Liver (tissue), 9 donors: ENCODE results near the gene TRNT1. TPM values are rescaled to one million over a fixed set of nuclear protein-coding genes. Genes with fewer than 3 reads are reported as not detected.

Experiments used
- DNase-seq: peaks from one replicate; pipeline ENCODE4 v3.0.0-alpha.2; 2017; ENCODE audit warnings: low spot score
- H3K27ac ChIP-seq, 2 donors: one replicate each; pipeline ENCODE4 v1.7.0; 2013; ENCODE audit warnings: inconsistent platforms in 2 of 2, low read length in 2 of 2, control low read depth in 1 of 2, low read depth in 1 of 2, mild to moderate bottlenecking in 1 of 2
- H3K27me3 ChIP-seq, 4 donors: one replicate each; pipeline versions ENCODE4 v1.6.1 to v1.7.0; 2013; ENCODE audit warnings: low read length in 3 of 4, inconsistent platforms in 1 of 4, mild to moderate bottlenecking in 1 of 4, moderate library complexity in 1 of 4; ENCODE audit not compliant: control insufficient read depth in 4 of 4, insufficient read depth in 4 of 4
- H3K36me3 ChIP-seq, 4 donors: one replicate each; pipeline versions ENCODE4 v1.6.1 to v1.7.0; 2013; ENCODE audit warnings: low read length in 3 of 4, mild to moderate bottlenecking in 3 of 4, low read depth in 1 of 4, moderate library complexity in 1 of 4; ENCODE audit not compliant: control insufficient read depth in 4 of 4, insufficient read depth in 3 of 4
- H3K4me1 ChIP-seq, 4 donors: one replicate each; pipeline versions ENCODE4 v1.6.1 to v1.7.0; 2013; ENCODE audit warnings: low read length in 3 of 4, mild to moderate bottlenecking in 3 of 4, moderate library complexity in 1 of 4; ENCODE audit not compliant: control insufficient read depth in 4 of 4, insufficient read depth in 4 of 4
- H3K4me3 ChIP-seq, 3 donors: one replicate each; pipeline versions ENCODE4 v1.6.1 to v1.7.0; 2013; ENCODE audit warnings: low read length in 3 of 3, control low read depth in 1 of 3, low read depth in 1 of 3, mild to moderate bottlenecking in 1 of 3
- H3K9ac ChIP-seq, 2 donors: one replicate each; pipeline ENCODE4 v1.7.0; 2013; ENCODE audit warnings: low read length in 2 of 2, mild to moderate bottlenecking in 2 of 2, moderate library complexity in 2 of 2, control low read depth in 1 of 2, low read depth in 1 of 2
- H3K9me3 ChIP-seq, 4 donors: one replicate each; pipeline versions ENCODE4 v1.6.1 to v1.7.0; 2013; ENCODE audit warnings: low read length in 3 of 4; ENCODE audit not compliant: control insufficient read depth in 4 of 4
- EGR1 ChIP-seq, 2 donors: IDR thresholded peaks; 2 replicates each; pipeline ENCODE4 v1.6.1; 2016 to 2018; ENCODE audit warnings: antibody characterized with exemption in 2 of 2, low read depth in 2 of 2
- FOXA1 ChIP-seq: IDR thresholded peaks from 2 replicates; pipeline ENCODE4 v1.6.1; 2016; ENCODE audit warnings: antibody characterized with exemption
- FOXA2 ChIP-seq: IDR thresholded peaks from 2 replicates; pipeline ENCODE4 v1.6.1; 2016; ENCODE audit warnings: antibody characterized with exemption
- GABPA ChIP-seq, 2 donors: IDR thresholded peaks in 1 of 2; conservative IDR thresholded peaks in 1 of 2; 2 replicates each; pipeline ENCODE4 v1.6.1; 2016; ENCODE audit warnings: antibody characterized with exemption in 2 of 2, mild to moderate bottlenecking in 1 of 2, moderate library complexity in 1 of 2
- HNF4A ChIP-seq, 2 donors: conservative IDR thresholded peaks; 2 replicates each; pipeline ENCODE4 v1.6.1; 2016; ENCODE audit warnings: antibody characterized with exemption in 2 of 2, mild to moderate bottlenecking in 2 of 2
- HNF4G ChIP-seq: IDR thresholded peaks from 2 replicates; pipeline ENCODE4 v1.6.1; 2016; ENCODE audit warnings: antibody characterized with exemption
- JUND ChIP-seq, 2 donors: IDR thresholded peaks; 2 replicates each; pipeline ENCODE4 v1.6.1; 2016; ENCODE audit warnings: antibody characterized with exemption in 2 of 2
- MAX ChIP-seq: IDR thresholded peaks from 2 replicates; pipeline ENCODE4 v1.6.1; 2016; ENCODE audit warnings: antibody characterized with exemption
- NR2F2 ChIP-seq: IDR thresholded peaks from 2 replicates; pipeline ENCODE4 v1.6.1; 2016; ENCODE audit warnings: antibody characterized with exemption
- RAD21 ChIP-seq, 2 donors: IDR thresholded peaks; 2 replicates each; pipeline ENCODE4 v1.6.1; 2016; ENCODE audit warnings: antibody characterized with exemption in 2 of 2, mild to moderate bottlenecking in 2 of 2
- RXRA ChIP-seq, 2 donors: IDR thresholded peaks; 2 replicates each; pipeline ENCODE4 v1.6.1; 2017 to 2018; ENCODE audit warnings: antibody characterized with exemption in 2 of 2, mild to moderate bottlenecking in 1 of 2
- SP1 ChIP-seq: IDR thresholded peaks from 2 replicates; pipeline ENCODE4 v1.6.1; 2018; ENCODE audit warnings: antibody characterized with exemption, mild to moderate bottlenecking
- TAF1 ChIP-seq: conservative IDR thresholded peaks from 2 replicates; pipeline ENCODE4 v1.6.1; 2016; ENCODE audit warnings: antibody characterized with exemption, mild to moderate bottlenecking
- YY1 ChIP-seq: IDR thresholded peaks from 2 replicates; pipeline ENCODE4 v1.6.1; 2016; ENCODE audit warnings: antibody characterized with exemption, mild to moderate bottlenecking
- ZBTB33 ChIP-seq: IDR thresholded peaks from 2 replicates; pipeline ENCODE4 v1.6.1; 2016; ENCODE audit warnings: antibody characterized with exemption
- WGBS: extraction: QIAGEN DNeasy Blood & Tissue Kit; methylation state at CpG from one replicate; pipeline ENCODE4 v1.1.7; 2013; 5-methylcytosine and 5-hydroxymethylcytosine counted together
- polyA plus RNA-seq, 2 donors: library from polyadenylated mRNA; stranded (reverse) in 1 of 2; unstranded in 1 of 2; fragments of 200-250 nt in 1 of 2; fragments of >200 nt in 1 of 2; fragmentation: Nextera tagmentation in 1 of 2; extraction: Ambion mirVana in 1 of 2; gene quantifications; one replicate each; pipeline versions ENCODE4 v1.2.1 to v1.2.3, GENCODE V29; 2013 to 2015
- total RNA-seq, 2 donors: library from RNA; depleted of rRNA; stranded (reverse); fragments of >200 nt; gene quantifications; one replicate each; pipeline ENCODE4 v1.2.3, GENCODE V29; 2014
- TF ChIP-seq, protein P1 (sequence below): IDR thresholded peaks from 2 replicates; pipeline ENCODE4 v1.6.1; 2016; ENCODE audit warnings: antibody characterized with exemption, mild to moderate bottlenecking
- TF ChIP-seq, protein P2 (sequence below): IDR thresholded peaks from 2 replicates; pipeline ENCODE4 v1.6.1; 2016; ENCODE audit warnings: antibody characterized with exemption
- TF ChIP-seq, protein P3 (sequence below): fragments of 150-350 bp; IDR thresholded peaks from 2 replicates; pipeline ENCODE4 v1.5.1; 2017; ENCODE audit warnings: improper control_type of control experiment, low read depth, low read length; ENCODE audit not compliant: missing input control
- donor health status: healthy.
- donor health status: healthy.
- donor health status: healthy.
- donor health status: healthy.
- donor health status: healthy.

Gene TRNT1
- total and polyA plus RNA-seq, 4 donors: 6.4 to 18.2 (median 11.3) TPM

GRCh38 chr3:3151513-3151912 lies 24.8 kb downstream of the TRNT1 start:
- peaks cover 5 to 77% (median 68%) of the 10 kb centered on the region in 4 donors for H3K36me3 ChIP-seq
- no peak for DNase-seq
- no peaks in the 10 kb centered on the region for H3K27me3 ChIP-seq
- H3K9me3 ChIP-seq: no peaks in the 10 kb centered on the region
- no peak overlapping the region for H3K27ac ChIP-seq
- TF ChIP-seq, protein P1, sequence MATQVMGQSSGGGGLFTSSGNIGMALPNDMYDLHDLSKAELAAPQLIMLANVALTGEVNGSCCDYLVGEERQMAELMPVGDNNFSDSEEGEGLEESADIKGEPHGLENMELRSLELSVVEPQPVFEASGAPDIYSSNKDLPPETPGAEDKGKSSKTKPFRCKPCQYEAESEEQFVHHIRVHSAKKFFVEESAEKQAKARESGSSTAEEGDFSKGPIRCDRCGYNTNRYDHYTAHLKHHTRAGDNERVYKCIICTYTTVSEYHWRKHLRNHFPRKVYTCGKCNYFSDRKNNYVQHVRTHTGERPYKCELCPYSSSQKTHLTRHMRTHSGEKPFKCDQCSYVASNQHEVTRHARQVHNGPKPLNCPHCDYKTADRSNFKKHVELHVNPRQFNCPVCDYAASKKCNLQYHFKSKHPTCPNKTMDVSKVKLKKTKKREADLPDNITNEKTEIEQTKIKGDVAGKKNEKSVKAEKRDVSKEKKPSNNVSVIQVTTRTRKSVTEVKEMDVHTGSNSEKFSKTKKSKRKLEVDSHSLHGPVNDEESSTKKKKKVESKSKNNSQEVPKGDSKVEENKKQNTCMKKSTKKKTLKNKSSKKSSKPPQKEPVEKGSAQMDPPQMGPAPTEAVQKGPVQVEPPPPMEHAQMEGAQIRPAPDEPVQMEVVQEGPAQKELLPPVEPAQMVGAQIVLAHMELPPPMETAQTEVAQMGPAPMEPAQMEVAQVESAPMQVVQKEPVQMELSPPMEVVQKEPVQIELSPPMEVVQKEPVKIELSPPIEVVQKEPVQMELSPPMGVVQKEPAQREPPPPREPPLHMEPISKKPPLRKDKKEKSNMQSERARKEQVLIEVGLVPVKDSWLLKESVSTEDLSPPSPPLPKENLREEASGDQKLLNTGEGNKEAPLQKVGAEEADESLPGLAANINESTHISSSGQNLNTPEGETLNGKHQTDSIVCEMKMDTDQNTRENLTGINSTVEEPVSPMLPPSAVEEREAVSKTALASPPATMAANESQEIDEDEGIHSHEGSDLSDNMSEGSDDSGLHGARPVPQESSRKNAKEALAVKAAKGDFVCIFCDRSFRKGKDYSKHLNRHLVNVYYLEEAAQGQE: no peak
- TF ChIP-seq MAX (no peak), NR2F2 (no peak), HNF4G (no peak), EGR1 (IDR thresholded peaks at IDR 0.05; ENCODE audit: low read depth in 2 of 2) (no peak), FOXA1 (no peak), TAF1 (no peak), ZBTB33 (no peak), HNF4A (conservative IDR thresholded peaks at IDR 0.05) (no peak), RAD21 (IDR thresholded peaks at IDR 0.05) (no peak), GABPA (IDR thresholded peaks at IDR 0.05 in 1 of 2, conservative IDR thresholded peaks at IDR 0.05 in 1 of 2) (no peak), FOXA2 (no peak), RXRA (IDR thresholded peaks at IDR 0.05) (no peak), SP1 (no peak), JUND (IDR thresholded peaks at IDR 0.05) (no peak), YY1 (no peak)
- TF ChIP-seq, protein P2, sequence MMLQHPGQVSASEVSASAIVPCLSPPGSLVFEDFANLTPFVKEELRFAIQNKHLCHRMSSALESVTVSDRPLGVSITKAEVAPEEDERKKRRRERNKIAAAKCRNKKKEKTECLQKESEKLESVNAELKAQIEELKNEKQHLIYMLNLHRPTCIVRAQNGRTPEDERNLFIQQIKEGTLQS: no peak
- TF ChIP-seq, protein P3, sequence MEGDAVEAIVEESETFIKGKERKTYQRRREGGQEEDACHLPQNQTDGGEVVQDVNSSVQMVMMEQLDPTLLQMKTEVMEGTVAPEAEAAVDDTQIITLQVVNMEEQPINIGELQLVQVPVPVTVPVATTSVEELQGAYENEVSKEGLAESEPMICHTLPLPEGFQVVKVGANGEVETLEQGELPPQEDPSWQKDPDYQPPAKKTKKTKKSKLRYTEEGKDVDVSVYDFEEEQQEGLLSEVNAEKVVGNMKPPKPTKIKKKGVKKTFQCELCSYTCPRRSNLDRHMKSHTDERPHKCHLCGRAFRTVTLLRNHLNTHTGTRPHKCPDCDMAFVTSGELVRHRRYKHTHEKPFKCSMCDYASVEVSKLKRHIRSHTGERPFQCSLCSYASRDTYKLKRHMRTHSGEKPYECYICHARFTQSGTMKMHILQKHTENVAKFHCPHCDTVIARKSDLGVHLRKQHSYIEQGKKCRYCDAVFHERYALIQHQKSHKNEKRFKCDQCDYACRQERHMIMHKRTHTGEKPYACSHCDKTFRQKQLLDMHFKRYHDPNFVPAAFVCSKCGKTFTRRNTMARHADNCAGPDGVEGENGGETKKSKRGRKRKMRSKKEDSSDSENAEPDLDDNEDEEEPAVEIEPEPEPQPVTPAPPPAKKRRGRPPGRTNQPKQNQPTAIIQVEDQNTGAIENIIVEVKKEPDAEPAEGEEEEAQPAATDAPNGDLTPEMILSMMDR: no peak
- no peak overlapping the region for H3K9ac ChIP-seq
- 75% methylated on average over 1 of the region's 1 CpG for WGBS
- no peak overlapping the region for H3K4me3 ChIP-seq
- peaks cover 0 to 2% (median 0%) of the 10 kb centered on the region in 4 donors for H3K4me1 ChIP-seq
